ENCODE measurements around the gene SEMA3D.

The SEMA3D gene

DNA sequence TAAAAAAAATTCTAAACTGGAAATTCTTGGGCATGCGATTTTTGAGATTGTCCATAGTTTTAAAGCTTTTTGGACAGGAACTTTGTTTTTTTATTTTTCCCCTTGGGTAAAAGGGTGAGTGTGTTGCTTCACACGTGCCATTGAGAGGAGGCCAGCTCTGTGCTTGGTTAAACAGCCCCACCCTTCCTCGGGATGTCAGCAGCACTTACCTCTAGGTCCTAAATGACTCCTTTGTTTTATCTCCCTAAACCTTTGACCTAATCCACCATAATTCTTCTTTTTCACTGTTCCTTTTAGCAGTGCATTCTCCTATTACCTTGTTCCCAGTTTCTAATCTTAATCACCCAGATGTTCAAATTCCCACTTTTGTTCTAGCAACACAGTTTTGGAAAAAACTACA, 83.5 kb downstream of the SEMA3D start:
- FAIRE-seq (no peak), DNase-seq (ENCODE audit: insufficient read length, low spot score) (no peak)
- TF ChIP-seq CTCF (IDR thresholded peaks at IDR 0.05; ENCODE audit: insufficient read depth, missing control alignments) = no peak

GRCh38 chr7:85102813-85103350, 84.0 kb downstream of the SEMA3D start:
- no peak for TF ChIP-seq CTCF (IDR thresholded peaks at IDR 0.05; ENCODE audit: insufficient read depth, missing control alignments)
- FAIRE-seq = no peak

GRCh38 chr7:85101347-85101746, 85.5 kb downstream of the SEMA3D start:
- no peak for DNase-seq (ENCODE audit: insufficient read length, low spot score)
- no peak for TF ChIP-seq CTCF (IDR thresholded peaks at IDR 0.05; ENCODE audit: insufficient read depth, missing control alignments)
- FAIRE-seq = no peak

More at GRCh38 chr7:85102813-85103350, 84.0 kb downstream of the SEMA3D start:
- DNase-seq (ENCODE audit: insufficient read length, low spot score) = no peak

DNA sequence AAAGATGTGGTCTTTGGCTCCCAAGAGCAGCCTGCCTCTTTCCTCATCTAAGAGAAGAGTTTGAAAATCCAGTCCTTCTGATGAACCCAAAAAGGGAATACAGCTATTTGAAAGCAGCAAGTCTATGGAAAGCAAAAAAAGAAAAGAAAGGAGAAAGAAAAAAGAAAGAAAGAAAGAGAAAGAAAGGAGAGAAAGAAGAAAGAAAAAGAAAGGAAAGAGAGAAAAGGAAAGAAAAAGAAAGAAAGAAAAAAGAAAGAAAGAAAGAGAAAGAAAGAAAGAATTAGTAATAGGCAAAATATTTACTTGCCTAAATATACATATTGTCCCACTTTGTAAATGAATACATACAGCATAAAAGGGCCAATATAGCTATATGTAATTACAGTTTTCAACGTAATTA, 89.0 kb downstream of the SEMA3D start:
- TF ChIP-seq CTCF (IDR thresholded peaks at IDR 0.05; ENCODE audit: insufficient read depth, missing control alignments) = no peak
- FAIRE-seq = no peak
- no peak for DNase-seq (ENCODE audit: insufficient read length, low spot score)

- TF ChIP-seq CTCF (IDR thresholded peaks at IDR 0.05; ENCODE audit: insufficient read depth, missing control alignments) = no peak
- FAIRE-seq (no peak), DNase-seq (ENCODE audit: insufficient read length, low spot score) (no peak)
Observed at GRCh38 chr7:85095806-85096205, 91.0 kb downstream of the SEMA3D start.

GRCh38 chr7:85095366-85095765, 91.5 kb downstream of the SEMA3D start:
- FAIRE-seq = no peak
- TF ChIP-seq CTCF (IDR thresholded peaks at IDR 0.05; ENCODE audit: insufficient read depth, missing control alignments) = no peak
- no peak for DNase-seq (ENCODE audit: insufficient read length, low spot score)

DNA sequence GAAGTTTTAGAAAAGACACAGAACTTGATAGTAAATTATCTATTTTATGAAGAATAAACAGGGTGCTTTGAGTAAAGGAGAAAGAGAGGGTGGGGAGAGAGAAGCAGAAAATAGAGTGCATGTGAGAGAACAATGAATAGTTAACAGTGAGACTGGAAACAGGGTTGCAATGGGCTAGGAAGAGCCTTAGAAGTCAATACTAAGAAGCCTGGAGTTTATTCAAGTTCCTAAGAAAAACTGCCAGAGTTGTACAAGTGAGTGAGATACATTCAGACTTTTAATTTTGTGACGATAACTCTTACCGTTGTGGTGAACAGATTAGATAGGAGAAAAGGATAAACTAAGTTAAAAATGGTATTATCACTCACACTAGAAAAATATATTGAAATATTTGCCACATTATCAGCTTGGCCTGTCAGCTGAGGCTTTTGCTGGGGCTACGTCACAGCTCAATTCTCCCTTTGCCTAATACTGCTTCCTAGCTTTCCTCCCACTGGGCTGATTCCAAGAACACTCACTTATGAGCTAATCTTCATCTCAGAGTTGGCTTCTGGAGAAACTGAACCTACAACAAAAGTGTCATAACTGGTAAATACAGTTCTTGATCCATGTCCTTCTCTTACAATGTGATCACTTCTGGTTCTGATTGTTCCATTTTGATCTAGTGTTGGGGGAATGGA, 92.7 kb downstream of the SEMA3D start:
- TF ChIP-seq CTCF (IDR thresholded peaks at IDR 0.05; ENCODE audit: insufficient read depth, missing control alignments) = no peak
- FAIRE-seq (no peak), DNase-seq (ENCODE audit: insufficient read length, low spot score) (no peak)

Data from D721Med (cell line).